A549 (cell line): ENCODE data around the gene SEC16A. TPM values are rescaled to one million over a fixed set of nuclear protein-coding genes. Genes with fewer than 3 reads are reported as not detected.

Source experiments
- ATAC-seq, 2 experiments: fragments of 200-7000 bp in 1 of 2; fragments of >200 bp in 1 of 2; cut with Nextera tagmentation in 1 of 2; cut with Tn5 transposase in 1 of 2; 3 replicates each; pipeline versions ENCODE4 v1.8.0 to v1.9.1; 2018 to 2020; ENCODE audit warnings: mild to moderate bottlenecking in 1 of 2, moderate library complexity in 1 of 2
- CTCF ChIA-PET: fragments of 300-600 bp; sonication (Branson Sonifier 250); formaldehyde crosslinking; extraction: SDS; loops from one replicate; lab custom pipeline; 2021; ENCODE audit warnings: antibody characterized with exemption, inconsistent platforms; lab: Yijun Ruan, JAX
- POLR2A ChIA-PET: fragments of 350-600 bp; formaldehyde crosslinking; extraction: SDS; loops from one replicate; lab custom pipeline; 2021; ENCODE audit warnings: antibody characterized with exemption, inconsistent platforms; lab: Yijun Ruan, JAX
- DNase-seq, 2 experiments: peaks; one replicate each; pipeline versions ENCODE4 v3.0.0 to v3.0.0-alpha.2; 2011 to 2016; ENCODE audit warnings: low read depth in 1 of 2, low spot score in 1 of 2
- FAIRE-seq: peaks from 2 replicates; lab custom pipeline; 2011; peaks lifted over from hg19 to GRCh38; lab: Jason Lieb, UNC
- H3K27ac ChIP-seq, 2 experiments: fragments of >200 bp; sonication (Bioruptor Twin); formaldehyde crosslinking; 3 replicates each; pipeline ENCODE4 v1.5.1; 2016 to 2017
- H3K4me1 ChIP-seq: fragments of >200 bp; sonication (Bioruptor Twin); formaldehyde crosslinking; 3 replicates; pipeline ENCODE4 v1.6.1; 2016
- H3K4me2 ChIP-seq: fragments of >200 bp; sonication (Bioruptor Twin); formaldehyde crosslinking; 3 replicates; pipeline ENCODE4 v1.6.1; 2016
- H3K4me3 ChIP-seq: fragments of >200 bp; sonication (Bioruptor Twin); formaldehyde crosslinking; 3 replicates; pipeline ENCODE4 v1.5.1; 2016
- H3K9me3 ChIP-seq: fragments of >200 bp; sonication (Bioruptor Twin); formaldehyde crosslinking; 3 replicates; pipeline ENCODE4 v1.6.1; 2016
- CHD2 ChIP-seq: fragments of 150-350 bp; IDR thresholded peaks from 2 replicates; pipeline ENCODE4 v1.6.1; 2014; ENCODE audit warnings: low read length; ENCODE audit not compliant: partially characterized antibody
- FOSB ChIP-seq: fragments of 250-450 bp; sonication (Bioruptor Pico); IDR thresholded peaks from 2 replicates; pipeline ENCODE4 v1.5.0; 2020; ENCODE audit warnings: mild to moderate bottlenecking, moderate library complexity
- FOSL2 ChIP-seq, 2 experiments: fragments of 450-650 bp in 1 of 2; fragments of >200 bp in 1 of 2; sonication (Bioruptor Twin) in 1 of 2; formaldehyde crosslinking; IDR thresholded peaks; 2 replicates each; pipeline versions ENCODE4 v1.5.0 to v1.6.1; 2016 to 2020; ENCODE audit warnings: mild to moderate bottlenecking in 1 of 2, moderate library complexity in 1 of 2
- HEYL ChIP-seq: fragments of 250-450 bp; sonication (Bioruptor Pico); IDR thresholded peaks from 2 replicates; pipeline ENCODE4 v1.8.0; 2021; ENCODE audit warnings: mild to moderate bottlenecking, moderate library complexity
- HOXB13 ChIP-seq: fragments of 250-450 bp; sonication (Bioruptor Pico); IDR thresholded peaks from 2 replicates; pipeline ENCODE4 v1.5.0; 2020; ENCODE audit warnings: low read depth, mild to moderate bottlenecking, moderate library complexity
- KDM1A ChIP-seq: fragments of 200-600 bp; sonication (generic); IDR thresholded peaks from 2 replicates; pipeline ENCODE4 v1.6.1; 2016; ENCODE audit warnings: low read depth, mild to moderate bottlenecking
- KDM5A ChIP-seq: fragments of 200-600 bp; sonication (generic); IDR thresholded peaks from 2 replicates; pipeline ENCODE4 v1.6.1; 2016; ENCODE audit warnings: antibody characterized with exemption, mild to moderate bottlenecking
- MAFK ChIP-seq: fragments of 450-650 bp; IDR thresholded peaks from 2 replicates; pipeline ENCODE4 v1.6.1; 2014; ENCODE audit not compliant: partially characterized antibody
- MAZ ChIP-seq: fragments of 150-350 bp; IDR thresholded peaks from 2 replicates; pipeline ENCODE4 v1.6.1; 2014; ENCODE audit warnings: antibody characterized with exemption, low read depth, low read length, borderline replicate concordance
- RAD21 ChIP-seq, 2 experiments: fragments of >200 bp in 1 of 2; sonication (Bioruptor Twin) in 1 of 2; formaldehyde crosslinking in 1 of 2; IDR thresholded peaks in 1 of 2; conservative IDR thresholded peaks in 1 of 2; 2 replicates in 1 of 2; 3 replicates in 1 of 2; pipeline ENCODE4 v1.6.1; 2012 to 2018; ENCODE audit warnings: inconsistent platforms in 1 of 2
- RARB ChIP-seq: fragments of 250-450 bp; sonication (Bioruptor Pico); IDR thresholded peaks from 2 replicates; pipeline ENCODE4 v1.8.0; 2021; ENCODE audit warnings: mild to moderate bottlenecking, moderate library complexity
- RCOR1 ChIP-seq: fragments of 150-350 bp; IDR thresholded peaks from 2 replicates; pipeline ENCODE4 v1.6.1; 2014; ENCODE audit warnings: antibody characterized with exemption, low read length, low read depth
- RFX5 ChIP-seq: fragments of 450-650 bp; IDR thresholded peaks from 2 replicates; pipeline ENCODE4 v1.7.1; 2014; ENCODE audit warnings: antibody characterized with exemption, mild to moderate bottlenecking, moderate library complexity
- TP53 ChIP-seq: fragments of 250-450 bp; sonication (Bioruptor Pico); IDR thresholded peaks from 2 replicates; pipeline ENCODE4 v1.5.0; 2021; ENCODE audit warnings: mild to moderate bottlenecking, moderate library complexity
- ZC3H11A ChIP-seq: fragments of 450-650 bp; IDR thresholded peaks from 2 replicates; pipeline ENCODE4 v1.6.1; 2014; ENCODE audit warnings: antibody characterized with exemption, mild to moderate bottlenecking
- ZFP36 ChIP-seq: fragments of 450-650 bp; IDR thresholded peaks from 2 replicates; pipeline ENCODE4 v1.6.1; 2014; ENCODE audit warnings: borderline replicate concordance; ENCODE audit not compliant: partially characterized antibody
- ZSCAN20 ChIP-seq: fragments of 250-450 bp; sonication (Bioruptor Pico); IDR thresholded peaks from 2 replicates; pipeline ENCODE4 v1.8.0; 2022; ENCODE audit warnings: mild to moderate bottlenecking, moderate library complexity
- WGBS: methylation state at CpG from one replicate; pipeline ENCODE4 v1.1.6; 2017; ENCODE audit errors: missing lambda C conversion rate; 5-methylcytosine and 5-hydroxymethylcytosine counted together
- polyA plus RNA-seq, 4 experiments: library from polyadenylated mRNA; depleted of rRNA in 3 of 4; stranded (reverse); fragments of >200 nt; fragmentation: RNase III in 1 of 4; extraction: RNeasy Plus Mini Kit Qiagen cat#74134 plus additional on column Dnase treatment in 1 of 4; gene quantifications; 2 replicates in 3 of 4; 3 replicates in 1 of 4; pipeline ENCODE4 v1.2.3, GENCODE V29; 2011 to 2017
- TF ChIP-seq, protein P1 (sequence below): fragments of >200 bp; sonication (Bioruptor Twin); formaldehyde crosslinking; IDR thresholded peaks from 3 replicates; pipeline ENCODE4 v1.6.1; 2016
- TF ChIP-seq, protein P2 (sequence below): IDR thresholded peaks from 2 replicates; pipeline ENCODE4 v1.6.1; 2012; ENCODE audit warnings: low read depth, borderline replicate concordance
- TF ChIP-seq, protein P3 (sequence below): fragments of 250-450 bp; sonication (Bioruptor Pico); IDR thresholded peaks from 2 replicates; pipeline ENCODE4 v1.5.0; 2021; ENCODE audit warnings: mild to moderate bottlenecking, moderate library complexity, borderline replicate concordance
- TF ChIP-seq, protein P4 (sequence below): fragments of >200 bp; sonication (Bioruptor Twin); formaldehyde crosslinking; IDR thresholded peaks from 3 replicates; pipeline ENCODE4 v1.5.1; 2016

Gene SEC16A
- polyA plus RNA-seq, 2 of the 4 experiments (the other 2 are of a cell fraction): 24.2 to 38.0 TPM

- TF ChIP-seq, protein P1, sequence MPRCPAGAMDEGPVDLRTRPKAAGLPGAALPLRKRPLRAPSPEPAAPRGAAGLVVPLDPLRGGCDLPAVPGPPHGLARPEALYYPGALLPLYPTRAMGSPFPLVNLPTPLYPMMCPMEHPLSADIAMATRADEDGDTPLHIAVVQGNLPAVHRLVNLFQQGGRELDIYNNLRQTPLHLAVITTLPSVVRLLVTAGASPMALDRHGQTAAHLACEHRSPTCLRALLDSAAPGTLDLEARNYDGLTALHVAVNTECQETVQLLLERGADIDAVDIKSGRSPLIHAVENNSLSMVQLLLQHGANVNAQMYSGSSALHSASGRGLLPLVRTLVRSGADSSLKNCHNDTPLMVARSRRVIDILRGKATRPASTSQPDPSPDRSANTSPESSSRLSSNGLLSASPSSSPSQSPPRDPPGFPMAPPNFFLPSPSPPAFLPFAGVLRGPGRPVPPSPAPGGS: no peak
- TF ChIP-seq, all 56 proteins: peak for 0
Observed at GRCh38 chr9:136403915-136404800, 78.7 kb downstream of the SEC16A start (continued).

- no peak overlapping the region for H3K27ac ChIP-seq
- ATAC-seq (no peak), DNase-seq (no peak), FAIRE-seq (no peak)
- TF ChIP-seq HEYL: no peak
- no peak for TF ChIP-seq MAZ
- TF ChIP-seq CHD2: no peak
- no peak for TF ChIP-seq ZC3H11A
- TF ChIP-seq RARB (CRISPR knock-in tag): no peak
- no peak for TF ChIP-seq TP53 (CRISPR knock-in tag)
- TF ChIP-seq, protein P2, sequence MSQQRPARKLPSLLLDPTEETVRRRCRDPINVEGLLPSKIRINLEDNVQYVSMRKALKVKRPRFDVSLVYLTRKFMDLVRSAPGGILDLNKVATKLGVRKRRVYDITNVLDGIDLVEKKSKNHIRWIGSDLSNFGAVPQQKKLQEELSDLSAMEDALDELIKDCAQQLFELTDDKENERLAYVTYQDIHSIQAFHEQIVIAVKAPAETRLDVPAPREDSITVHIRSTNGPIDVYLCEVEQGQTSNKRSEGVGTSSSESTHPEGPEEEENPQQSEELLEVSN: no peak
- TF ChIP-seq MAFK: no peak
- TF ChIP-seq ZFP36: no peak
- TF ChIP-seq RAD21 (conservative IDR thresholded peaks at IDR 0.05 in 1 of 2, IDR thresholded peaks at IDR 0.05 in 1 of 2): no peak
- no peak for TF ChIP-seq ZSCAN20
- TF ChIP-seq KDM1A: no peak
- no peak for TF ChIP-seq RCOR1
- TF ChIP-seq RFX5: no peak
- TF ChIP-seq FOSB (CRISPR knock-in tag): no peak
- no peak for TF ChIP-seq HOXB13
- TF ChIP-seq KDM5A: no peak
- TF ChIP-seq, protein P3, sequence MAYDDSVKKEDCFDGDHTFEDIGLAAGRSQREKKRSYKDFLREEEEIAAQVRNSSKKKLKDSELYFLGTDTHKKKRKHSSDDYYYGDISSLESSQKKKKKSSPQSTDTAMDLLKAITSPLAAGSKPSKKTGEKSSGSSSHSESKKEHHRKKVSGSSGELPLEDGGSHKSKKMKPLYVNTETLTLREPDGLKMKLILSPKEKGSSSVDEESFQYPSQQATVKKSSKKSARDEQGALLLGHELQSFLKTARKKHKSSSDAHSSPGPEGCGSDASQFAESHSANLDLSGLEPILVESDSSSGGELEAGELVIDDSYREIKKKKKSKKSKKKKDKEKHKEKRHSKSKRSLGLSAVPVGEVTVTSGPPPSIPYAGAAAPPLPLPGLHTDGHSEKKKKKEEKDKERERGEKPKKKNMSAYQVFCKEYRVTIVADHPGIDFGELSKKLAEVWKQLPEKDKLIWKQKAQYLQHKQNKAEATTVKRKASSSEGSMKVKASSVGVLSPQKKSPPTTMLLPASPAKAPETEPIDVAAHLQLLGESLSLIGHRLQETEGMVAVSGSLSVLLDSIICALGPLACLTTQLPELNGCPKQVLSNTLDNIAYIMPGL (CRISPR knock-in tag): no peak
- TF ChIP-seq, protein P4, sequence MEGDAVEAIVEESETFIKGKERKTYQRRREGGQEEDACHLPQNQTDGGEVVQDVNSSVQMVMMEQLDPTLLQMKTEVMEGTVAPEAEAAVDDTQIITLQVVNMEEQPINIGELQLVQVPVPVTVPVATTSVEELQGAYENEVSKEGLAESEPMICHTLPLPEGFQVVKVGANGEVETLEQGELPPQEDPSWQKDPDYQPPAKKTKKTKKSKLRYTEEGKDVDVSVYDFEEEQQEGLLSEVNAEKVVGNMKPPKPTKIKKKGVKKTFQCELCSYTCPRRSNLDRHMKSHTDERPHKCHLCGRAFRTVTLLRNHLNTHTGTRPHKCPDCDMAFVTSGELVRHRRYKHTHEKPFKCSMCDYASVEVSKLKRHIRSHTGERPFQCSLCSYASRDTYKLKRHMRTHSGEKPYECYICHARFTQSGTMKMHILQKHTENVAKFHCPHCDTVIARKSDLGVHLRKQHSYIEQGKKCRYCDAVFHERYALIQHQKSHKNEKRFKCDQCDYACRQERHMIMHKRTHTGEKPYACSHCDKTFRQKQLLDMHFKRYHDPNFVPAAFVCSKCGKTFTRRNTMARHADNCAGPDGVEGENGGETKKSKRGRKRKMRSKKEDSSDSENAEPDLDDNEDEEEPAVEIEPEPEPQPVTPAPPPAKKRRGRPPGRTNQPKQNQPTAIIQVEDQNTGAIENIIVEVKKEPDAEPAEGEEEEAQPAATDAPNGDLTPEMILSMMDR: no peak
- TF ChIP-seq FOSL2 (IDR thresholded peaks at IDR 0.05): no peak
- no peak for TF ChIP-seq FOSL2 (CRISPR knock-in tag; IDR thresholded peaks at IDR 0.05)
- no peak overlapping the region for H3K4me3 ChIP-seq
- ChIA-PET CTCF (interaction anchor here (0.7 to 3.8 kb wide), 6 partner anchors 10 to 226 kb away, joined by 3 to 19 read pairs (median 4); partner anchors contain the start of gene DNLZ), POLR2A (no interaction called here)
- no peaks in the 10 kb centered on the region for H3K9me3 ChIP-seq
- H3K4me1 ChIP-seq: peaks cover 10% of the 10 kb centered on the region; the same call in 2 of the 3 replicates
- 96% methylated on average over 5 of the region's 5 CpGs for WGBS
- H3K4me2 ChIP-seq: no peak overlapping the region
Observed at GRCh38 chr9:136403538-136403914, 79.3 kb downstream of the SEC16A start.
